HG03378 (cell line): Measurements from ENCODE around the gene CACNA2D4.

ENCODE experiments used
- ATAC-seq: cut with Tn5 transposase; IDR thresholded peaks from one replicate; pipeline ENCODE4 v1.9.1; 2021; ENCODE audit warnings: mild to moderate bottlenecking, moderate library complexity; ENCODE audit not compliant: unreplicated experiment

The CACNA2D4 gene

GRCh38 chr12:1806301-1807086 is 112.0 kb downstream of the CACNA2D4 start:
- no peak for ATAC-seq

- no peak for ATAC-seq
Measured at GRCh38 chr12:1805441-1806081, 112.9 kb downstream of the CACNA2D4 start.

GRCh38 chr12:1804545-1805332 is 113.7 kb downstream of the CACNA2D4 start:
- ATAC-seq, result peak; percentile 75

DNA sequence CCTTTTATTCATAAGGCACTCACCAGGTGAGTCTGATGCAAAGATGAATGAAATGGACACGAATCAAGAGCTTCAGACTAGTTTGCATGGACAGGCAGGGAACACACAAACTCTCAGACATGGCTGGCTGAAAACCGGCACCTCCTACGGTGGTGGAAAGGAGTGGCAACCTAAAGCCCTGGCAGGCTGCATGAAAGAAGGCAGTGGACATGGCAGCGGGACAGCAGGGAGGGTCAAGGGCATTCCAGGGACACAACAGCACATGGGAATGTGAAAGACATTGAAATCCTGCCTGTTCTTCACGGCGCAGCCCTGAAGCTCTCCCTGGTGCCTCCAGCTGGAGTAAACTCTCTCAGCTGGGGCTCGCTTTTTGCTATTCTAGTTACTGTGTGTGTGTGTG is 114.7 kb downstream of the CACNA2D4 start:
- no peak for ATAC-seq

DNA sequence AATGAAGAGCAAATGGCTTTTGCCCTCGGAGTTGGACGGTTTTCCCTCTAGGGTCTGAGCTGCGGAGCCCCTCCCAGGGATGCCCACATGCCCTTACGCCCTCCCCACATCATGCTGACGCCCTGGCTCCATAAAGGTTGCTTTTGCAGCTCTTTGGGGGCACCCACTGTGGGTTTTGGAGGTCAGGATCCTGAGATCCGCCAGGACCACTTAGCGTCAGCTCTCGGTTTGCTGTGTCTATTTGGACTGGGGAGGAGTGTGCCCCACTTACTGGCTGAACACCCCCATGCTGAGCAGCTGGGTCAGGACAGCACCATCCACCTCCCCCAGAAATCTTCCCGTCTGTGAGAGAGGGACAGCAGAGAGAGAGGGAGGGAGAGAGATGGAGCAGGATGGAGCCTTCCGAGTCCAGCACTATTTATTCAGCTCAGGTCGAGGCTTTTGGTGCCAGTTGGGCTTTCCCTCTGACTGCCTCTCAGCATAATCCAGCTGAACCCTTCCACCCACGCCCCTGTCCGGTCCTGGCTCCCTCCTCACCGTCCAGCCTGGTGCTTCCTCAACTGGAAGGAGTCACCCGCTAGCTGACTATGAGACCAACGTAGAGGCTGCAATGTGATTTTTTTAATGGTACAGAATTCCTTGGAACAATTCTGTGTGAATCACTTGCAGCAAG is 117.0 kb downstream of the CACNA2D4 start:
- no peak for ATAC-seq

GRCh38 chr12:1800401-1801302 is 117.8 kb downstream of the CACNA2D4 start:
- ATAC-seq, result no peak

GRCh38 chr12:1799882-1800400 is 118.5 kb downstream of the CACNA2D4 start:
- no peak for ATAC-seq

DNA sequence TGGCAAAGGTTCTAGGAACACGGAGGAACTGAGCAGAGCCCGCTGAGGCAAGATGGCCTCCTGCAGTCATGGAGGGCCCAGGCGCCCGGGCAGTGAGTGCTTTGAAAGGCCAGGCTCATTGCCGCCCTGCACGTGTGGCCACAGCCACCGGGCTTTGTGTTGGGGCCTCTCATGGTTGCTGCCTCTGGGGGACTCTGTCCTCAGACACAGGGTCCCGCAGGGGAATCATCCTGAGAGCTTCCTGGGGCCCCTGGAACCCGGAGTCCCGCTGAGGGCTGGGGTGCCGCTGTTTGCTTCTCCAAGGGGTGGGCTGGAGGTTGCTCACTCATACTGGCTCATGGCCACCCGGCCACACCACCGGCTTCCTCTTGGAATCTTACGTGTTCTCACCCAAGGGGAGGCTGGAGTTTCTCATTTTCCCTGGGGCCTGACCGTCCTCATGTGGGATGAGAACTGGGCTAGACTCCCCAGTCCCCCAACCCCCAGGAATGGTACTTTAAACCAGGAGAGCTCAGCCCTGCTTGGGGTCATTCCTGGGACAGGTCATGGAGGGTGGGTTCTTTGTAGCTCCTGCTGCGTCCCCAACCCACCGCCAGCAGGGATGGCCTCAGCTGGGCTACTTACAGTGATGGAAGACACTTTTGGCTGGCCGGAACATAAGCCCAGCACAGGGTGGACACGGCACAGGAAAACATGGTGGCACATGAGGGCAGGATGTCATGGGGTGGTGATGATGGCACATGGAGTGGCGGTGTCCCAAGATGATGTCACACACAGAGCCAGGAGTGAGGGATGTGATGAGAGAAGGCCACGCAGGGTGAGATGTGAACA is 119.2 kb downstream of the CACNA2D4 start:
- ATAC-seq, result no peak

- no peak for ATAC-seq
Measured at GRCh38 chr12:1798641-1799020, 119.8 kb downstream of the CACNA2D4 start.

- ATAC-seq, result no peak
Measured at GRCh38 chr12:1797991-1798640, 120.3 kb downstream of the CACNA2D4 start.

- ATAC-seq, result no peak
Measured at GRCh38 chr12:1797011-1797901, 121.2 kb downstream of the CACNA2D4 start.

GRCh38 chr12:1796515-1797010 is 121.9 kb downstream of the CACNA2D4 start:
- peak; percentile 22 for ATAC-seq

GRCh38 chr12:1795785-1796514 is 122.5 kb downstream of the CACNA2D4 start:
- peak; percentile 62 for ATAC-seq

GRCh38 chr12:1795221-1795784 is 123.1 kb downstream of the CACNA2D4 start:
- no peak for ATAC-seq

DNA sequence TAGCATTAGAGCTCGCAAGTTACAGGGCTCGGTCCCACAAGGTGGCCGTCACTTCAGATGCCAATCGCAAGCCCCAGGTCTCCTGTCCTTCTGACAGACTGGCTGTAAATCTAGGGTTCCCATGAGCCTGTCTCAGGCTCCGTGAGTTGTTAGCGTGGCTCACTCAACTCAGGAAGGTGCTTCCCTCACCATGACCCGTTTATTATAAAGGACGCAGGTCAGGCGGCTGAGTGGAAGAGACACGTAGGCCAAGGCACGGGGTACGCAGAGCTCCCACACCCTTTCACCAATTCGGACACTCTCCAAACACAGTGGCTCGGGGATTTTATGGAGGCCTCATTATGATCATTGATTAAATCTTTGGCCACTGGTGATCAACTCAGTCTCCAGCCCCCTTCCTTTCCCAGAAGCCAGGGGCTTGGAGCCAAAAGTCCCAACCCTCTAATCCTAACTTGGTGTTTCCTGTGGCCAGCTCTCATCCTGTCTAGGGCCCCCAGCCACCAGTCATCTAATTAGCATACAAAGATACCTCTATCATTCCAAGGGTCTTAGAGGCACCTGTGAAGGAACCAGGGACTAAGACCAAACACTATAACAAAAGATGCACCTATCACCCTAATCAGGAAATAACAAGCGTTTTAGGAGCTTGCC is 123.9 kb downstream of the CACNA2D4 start:
- no peak for ATAC-seq
